Ovary (tissue), 3 donors: ENCODE data around the gene POU2AF1.

Experiments
- CTCF ChIP-seq, 3 donors: fragments of 450-650 bp in 2 of 3; fragments of 200-600 bp in 1 of 3; IDR thresholded peaks; one replicate each; pipeline versions ENCODE4 v1.5.1 to v1.8.0; 2016 to 2022; ENCODE audit warnings: antibody characterized with exemption in 3 of 3, mild to moderate bottlenecking in 1 of 3
- EP300 ChIP-seq: sonication (generic); formaldehyde crosslinking; IDR thresholded peaks from one replicate; pipeline ENCODE4 v1.6.1; 2017; ENCODE audit warnings: antibody characterized with exemption
- POLR2A ChIP-seq: fragments of 450-650 bp; IDR thresholded peaks from one replicate; pipeline ENCODE4 v1.6.1; 2017; ENCODE audit warnings: antibody characterized with exemption, mild to moderate bottlenecking, moderate library complexity
- donor health status: DM: no; HTN: no; CAD: no.

- TF ChIP-seq CTCF (IDR thresholded peaks at IDR 0.05), result no peak
- no peak for TF ChIP-seq POLR2A
- no peak for TF ChIP-seq EP300
Measured at GRCh38 chr11:111395081-111395480, 16.0 kb upstream of the POU2AF1 start.
